ENCODE measurements around the gene MSMP.

Gene MSMP

GRCh38 chr9:35771075-35771433 is 17.0 kb upstream of the MSMP start:
- DNase-seq, result no peak

- DNase-seq, result no peak
Measured at GRCh38 chr9:35769763-35770162, 15.7 kb upstream of the MSMP start.

GRCh38 chr9:35767458-35767857 is 13.4 kb upstream of the MSMP start:
- DNase-seq, result no peak

- DNase-seq, result no peak
Measured at GRCh38 chr9:35766997-35767396, 12.9 kb upstream of the MSMP start.

- DNase-seq, result no peak
Measured at GRCh38 chr9:35763803-35764202, 9.7 kb upstream of the MSMP start.

- no peak for DNase-seq
Measured at GRCh38 chr9:35763181-35763580, 9.1 kb upstream of the MSMP start.

- no peak for DNase-seq
Measured at GRCh38 chr9:35760651-35761050, 6.6 kb upstream of the MSMP start.

GRCh38 chr9:35759795-35760194 is 5.7 kb upstream of the MSMP start:
- no peak for DNase-seq

- no peak for DNase-seq
Measured at GRCh38 chr9:35758475-35759050, 4.5 kb upstream of the MSMP start.

- DNase-seq, result no peak
Measured at GRCh38 chr9:35757892-35758275, 3.8 kb upstream of the MSMP start.

- peak; percentile 21 for DNase-seq
Measured at GRCh38 chr9:35757226-35757891, 3.3 kb upstream of the MSMP start.

- peak; percentile 78 for DNase-seq
Measured at GRCh38 chr9:35756275-35757225, 2.5 kb upstream of the MSMP start.

- DNase-seq, result no peak
Measured at GRCh38 chr9:35755071-35755470, 995 bp upstream of the MSMP start.

- DNase-seq, result no peak
Measured at GRCh38 chr9:35753466-35753865, 610 bp downstream of the MSMP start.

- DNase-seq, result no peak
Measured at GRCh38 chr9:35750256-35750531, 3.9 kb downstream of the MSMP start.

GRCh38 chr9:35749515-35750255 is 4.4 kb downstream of the MSMP start:
- DNase-seq, result peak; percentile 59

- DNase-seq, result peak; percentile 73
Measured at GRCh38 chr9:35748858-35749514, 5.1 kb downstream of the MSMP start, which contains the start of the genes GBA2 and RGP1. GBA2 (minus strand) TSS chr9:35749228; CDS start chr9:35748704, 524 bp downstream. RGP1 (plus strand) TSS chr9:35749287; CDS start chr9:35749756, 469 bp downstream.

GRCh38 chr9:35748242-35748857 is 5.7 kb downstream of the MSMP start:
- no peak for DNase-seq

GRCh38 chr9:35746583-35746982 is 7.5 kb downstream of the MSMP start:
- DNase-seq, result no peak

- no peak for DNase-seq
Measured at GRCh38 chr9:35745569-35745968, 8.5 kb downstream of the MSMP start.

GRCh38 chr9:35743880-35744518 is 10.1 kb downstream of the MSMP start:
- DNase-seq, result no peak

- no peak for DNase-seq
Measured at GRCh38 chr9:35743452-35743851, 10.6 kb downstream of the MSMP start.
